PC-9 (cell line): ENCODE results near the gene TSPAN8. TPM values are rescaled to one million over a fixed set of nuclear protein-coding genes. Genes with fewer than 3 reads are reported as not detected.

Source experiments
- BruUV-seq: library from RNA; stranded (reverse); fragments of 400-500 nt; replicated peaks from 2 replicates; lab custom pipeline; 2021; lab: Mats Ljungman, UMichigan
- CTCF ChIA-PET: fragments of 300-600 bp; sonication (Branson Sonifier 250); formaldehyde crosslinking; loops from one replicate; lab custom pipeline; 2022; ENCODE audit warnings: antibody characterized with exemption; lab: Charles Lee
- POLR2A ChIA-PET: fragments of 300-600 bp; sonication (Branson Sonifier 250); formaldehyde crosslinking; loops from one replicate; lab custom pipeline; 2022; ENCODE audit warnings: antibody characterized with exemption; ENCODE audit not compliant: unreplicated experiment; lab: Charles Lee
- DNase-seq, 2 experiments: peaks; one replicate each; pipeline versions ENCODE4 v3.0.0 to v3.0.0-alpha.2; 2015 to 2022; ENCODE audit warnings: mixed read lengths in 1 of 2
- H2AFZ ChIP-seq: fragments of 200-600 bp; sonication (generic); 2 replicates; pipeline ENCODE4 v1.8.1; 2017; ENCODE audit warnings: antibody characterized with exemption
- H3F3A ChIP-seq: fragments of 200-600 bp; sonication (generic); 2 replicates; pipeline ENCODE4 v1.8.1; 2017; ENCODE audit warnings: antibody characterized with exemption, mild to moderate bottlenecking, low read depth; ENCODE audit not compliant: insufficient read depth
- H3K27ac ChIP-seq: fragments of 200-600 bp; sonication (generic); 2 replicates; pipeline ENCODE4 v1.6.1; 2016; ENCODE audit warnings: mixed run types
- H3K27me3 ChIP-seq: fragments of 200-600 bp; sonication (generic); 2 replicates; pipeline ENCODE4 v1.6.1; 2016; ENCODE audit warnings: low read depth, mixed run types; ENCODE audit not compliant: insufficient read depth
- H3K36me3 ChIP-seq: fragments of 200-600 bp; sonication (generic); 2 replicates; pipeline ENCODE4 v1.6.1; 2016; ENCODE audit warnings: low read depth, mixed run types
- H3K4me1 ChIP-seq: fragments of 200-600 bp; sonication (generic); replicated peaks from 2 replicates; pipeline ENCODE4 v1.6.1; 2016; ENCODE audit warnings: mixed run types; ENCODE audit not compliant: insufficient read depth
- H3K4me2 ChIP-seq: fragments of 200-600 bp; sonication (generic); 2 replicates; pipeline ENCODE4 v1.6.1; 2017; ENCODE audit warnings: mixed run types
- H3K4me3 ChIP-seq: fragments of 200-600 bp; sonication (generic); 2 replicates; pipeline ENCODE4 v1.6.1; 2016; ENCODE audit warnings: mixed run types
- H3K79me2 ChIP-seq: fragments of 200-600 bp; sonication (generic); 2 replicates; pipeline ENCODE4 v1.6.1; 2017; ENCODE audit warnings: low read depth, mixed run types
- H3K9me2 ChIP-seq: fragments of 200-600 bp; sonication (generic); 2 replicates; pipeline ENCODE4 v1.8.1; 2017; ENCODE audit warnings: mild to moderate bottlenecking; ENCODE audit not compliant: insufficient read depth
- H3K9me3 ChIP-seq: fragments of 200-600 bp; sonication (generic); 2 replicates; pipeline ENCODE4 v1.8.1; 2016; ENCODE audit warnings: low read depth; ENCODE audit not compliant: insufficient read depth
- H4K20me1 ChIP-seq: fragments of 200-600 bp; sonication (generic); 2 replicates; pipeline ENCODE4 v1.8.1; 2017; ENCODE audit not compliant: insufficient read depth
- EZH2 ChIP-seq: fragments of 200-600 bp; sonication (generic); IDR thresholded peaks from 2 replicates; pipeline ENCODE4 v1.8.0; 2017; ENCODE audit warnings: antibody characterized with exemption, low read depth
- intact Hi-C: fragments of 100-400 bp; cut with micrococcal nuclease; formaldehyde crosslinking; loops from one replicate; pipeline ENCODE4 v1.10.0; 2022; ENCODE audit not compliant: unreplicated experiment
- total RNA-seq: library from RNA; stranded (reverse); gene quantifications from 2 replicates; pipeline ENCODE4 v1.2.3, GENCODE V29; 2021
- TF ChIP-seq, protein P1 (sequence below): fragments of 200-600 bp; sonication (generic); conservative IDR thresholded peaks from 2 replicates; pipeline ENCODE4 v1.6.1; 2017; ENCODE audit warnings: mixed run types, antibody characterized with exemption, mild to moderate bottlenecking, moderate library complexity

Gene TSPAN8
- total RNA-seq, 1 experiment from 2014 or later = 1.9 TPM

- TF ChIP-seq, protein P1, sequence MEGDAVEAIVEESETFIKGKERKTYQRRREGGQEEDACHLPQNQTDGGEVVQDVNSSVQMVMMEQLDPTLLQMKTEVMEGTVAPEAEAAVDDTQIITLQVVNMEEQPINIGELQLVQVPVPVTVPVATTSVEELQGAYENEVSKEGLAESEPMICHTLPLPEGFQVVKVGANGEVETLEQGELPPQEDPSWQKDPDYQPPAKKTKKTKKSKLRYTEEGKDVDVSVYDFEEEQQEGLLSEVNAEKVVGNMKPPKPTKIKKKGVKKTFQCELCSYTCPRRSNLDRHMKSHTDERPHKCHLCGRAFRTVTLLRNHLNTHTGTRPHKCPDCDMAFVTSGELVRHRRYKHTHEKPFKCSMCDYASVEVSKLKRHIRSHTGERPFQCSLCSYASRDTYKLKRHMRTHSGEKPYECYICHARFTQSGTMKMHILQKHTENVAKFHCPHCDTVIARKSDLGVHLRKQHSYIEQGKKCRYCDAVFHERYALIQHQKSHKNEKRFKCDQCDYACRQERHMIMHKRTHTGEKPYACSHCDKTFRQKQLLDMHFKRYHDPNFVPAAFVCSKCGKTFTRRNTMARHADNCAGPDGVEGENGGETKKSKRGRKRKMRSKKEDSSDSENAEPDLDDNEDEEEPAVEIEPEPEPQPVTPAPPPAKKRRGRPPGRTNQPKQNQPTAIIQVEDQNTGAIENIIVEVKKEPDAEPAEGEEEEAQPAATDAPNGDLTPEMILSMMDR = no peak
- TF ChIP-seq EZH2 = no peak
- Histone ChIP-seq H3K27ac (no peak overlapping the region), H3F3A (no peaks in the 10 kb centered on the region), H3K79me2 (no peaks in the 10 kb centered on the region), H3K9me3 (no peaks in the 10 kb centered on the region), H3K4me1 (no peaks in the 10 kb centered on the region), H3K4me2 (no peak overlapping the region), H3K36me3 (no peaks in the 10 kb centered on the region), H3K27me3 (no peaks in the 10 kb centered on the region), H3K9me2 (no peaks in the 10 kb centered on the region), H4K20me1 (no peaks in the 10 kb centered on the region), H2AFZ (no peak overlapping the region), H3K4me3 (no peak overlapping the region)
- BruUV-seq = no TSS peak
- ChIA-PET POLR2A (no interaction called here), CTCF (no interaction called here)
- DNase-seq = no peak
- intact Hi-C loops = no loop called here
These were observed 39.7 kb upstream of the TSPAN8 start for GRCh38 chr12:71197460-71197859.

- ChIA-PET POLR2A (no interaction called here), CTCF (no interaction called here)
- no peak overlapping the region for H3K4me2 ChIP-seq
- H2AFZ ChIP-seq = no peak overlapping the region
- DNase-seq = no peak
- no peak for TF ChIP-seq EZH2
- TF ChIP-seq, protein P1 = no peak
- H3K4me1 ChIP-seq = no peaks in the 10 kb centered on the region
- H3K27ac ChIP-seq = no peak overlapping the region
- no peaks in the 10 kb centered on the region for H3K36me3 ChIP-seq
- no peak overlapping the region for H3K4me3 ChIP-seq
- H3F3A ChIP-seq = no peaks in the 10 kb centered on the region
- no peaks in the 10 kb centered on the region for H3K9me2 ChIP-seq
- BruUV-seq = no TSS peak
- intact Hi-C loops = no loop called here
- no peaks in the 10 kb centered on the region for H4K20me1 ChIP-seq
- H3K79me2 ChIP-seq = no peaks in the 10 kb centered on the region
- no peaks in the 10 kb centered on the region for H3K9me3 ChIP-seq
- H3K27me3 ChIP-seq = no peaks in the 10 kb centered on the region
These were observed 37.6 kb upstream of the TSPAN8 start for GRCh38 chr12:71195338-71195896.

GRCh38 chr12:71194657-71195056, 36.9 kb upstream of the TSPAN8 start:
- CTCF ChIA-PET = no interaction called here
- Histone ChIP-seq H3K27me3 (no peaks in the 10 kb centered on the region), H3K9me2 (no peaks in the 10 kb centered on the region), H3K79me2 (no peaks in the 10 kb centered on the region), H3K36me3 (no peaks in the 10 kb centered on the region), H4K20me1 (no peaks in the 10 kb centered on the region), H3K4me1 (no peaks in the 10 kb centered on the region), H3K9me3 (no peaks in the 10 kb centered on the region), H3K4me2 (no peak overlapping the region), H3K27ac (no peak overlapping the region), H3F3A (no peaks in the 10 kb centered on the region), H3K4me3 (no peak overlapping the region), H2AFZ (no peak overlapping the region)
- no peak for DNase-seq
- intact Hi-C loops = no loop called here
- TF ChIP-seq EZH2 = no peak
- TF ChIP-seq, protein P1 = no peak
- POLR2A ChIA-PET = no interaction called here
- no TSS peak for BruUV-seq
